Astrocyte of the cerebellum (primary cell): ENCODE measurements around the gene RABAC1.
A peak's percentile ranks its signal among the peaks of the same experiment; 100 is the strongest.

Source experiments
- DNase-seq: peaks from one replicate; pipeline ENCODE4 v3.0.0-alpha.2; 2011; ENCODE audit warnings: low read depth
- H3K4me3 ChIP-seq: 2 replicates; pipeline ENCODE4 v1.5.1; 2011; ENCODE audit warnings: mild to moderate bottlenecking, low read depth, low read length, moderate library complexity
- in situ Hi-C: cut with HindIII; loops from 2 replicates; pipeline ENCODE4 v1.10.0; 2017; ENCODE audit warnings: low sequenced_read_pairs
- TF ChIP-seq, protein P1 (sequence below): IDR thresholded peaks from 2 replicates; pipeline ENCODE4 v1.5.1; 2012; ENCODE audit warnings: low read length, low read depth, moderate library complexity, mild to moderate bottlenecking; ENCODE audit errors: missing control alignments

RABAC1 gene

GRCh38 chr19:41928221-41928683, 30.9 kb downstream of the RABAC1 start, which contains the start of gene ERFL:
Gene ERFL (minus strand): TSS chr19:41928449. CDS start chr19:41912919, 15,530 bp downstream.
- TF ChIP-seq, protein P1, sequence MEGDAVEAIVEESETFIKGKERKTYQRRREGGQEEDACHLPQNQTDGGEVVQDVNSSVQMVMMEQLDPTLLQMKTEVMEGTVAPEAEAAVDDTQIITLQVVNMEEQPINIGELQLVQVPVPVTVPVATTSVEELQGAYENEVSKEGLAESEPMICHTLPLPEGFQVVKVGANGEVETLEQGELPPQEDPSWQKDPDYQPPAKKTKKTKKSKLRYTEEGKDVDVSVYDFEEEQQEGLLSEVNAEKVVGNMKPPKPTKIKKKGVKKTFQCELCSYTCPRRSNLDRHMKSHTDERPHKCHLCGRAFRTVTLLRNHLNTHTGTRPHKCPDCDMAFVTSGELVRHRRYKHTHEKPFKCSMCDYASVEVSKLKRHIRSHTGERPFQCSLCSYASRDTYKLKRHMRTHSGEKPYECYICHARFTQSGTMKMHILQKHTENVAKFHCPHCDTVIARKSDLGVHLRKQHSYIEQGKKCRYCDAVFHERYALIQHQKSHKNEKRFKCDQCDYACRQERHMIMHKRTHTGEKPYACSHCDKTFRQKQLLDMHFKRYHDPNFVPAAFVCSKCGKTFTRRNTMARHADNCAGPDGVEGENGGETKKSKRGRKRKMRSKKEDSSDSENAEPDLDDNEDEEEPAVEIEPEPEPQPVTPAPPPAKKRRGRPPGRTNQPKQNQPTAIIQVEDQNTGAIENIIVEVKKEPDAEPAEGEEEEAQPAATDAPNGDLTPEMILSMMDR: no peak
- H3K4me3 ChIP-seq: peak within 1 kb of the TSS; percentile 30
- no peak for DNase-seq
- in situ Hi-C loops: no loop called here

DNA sequence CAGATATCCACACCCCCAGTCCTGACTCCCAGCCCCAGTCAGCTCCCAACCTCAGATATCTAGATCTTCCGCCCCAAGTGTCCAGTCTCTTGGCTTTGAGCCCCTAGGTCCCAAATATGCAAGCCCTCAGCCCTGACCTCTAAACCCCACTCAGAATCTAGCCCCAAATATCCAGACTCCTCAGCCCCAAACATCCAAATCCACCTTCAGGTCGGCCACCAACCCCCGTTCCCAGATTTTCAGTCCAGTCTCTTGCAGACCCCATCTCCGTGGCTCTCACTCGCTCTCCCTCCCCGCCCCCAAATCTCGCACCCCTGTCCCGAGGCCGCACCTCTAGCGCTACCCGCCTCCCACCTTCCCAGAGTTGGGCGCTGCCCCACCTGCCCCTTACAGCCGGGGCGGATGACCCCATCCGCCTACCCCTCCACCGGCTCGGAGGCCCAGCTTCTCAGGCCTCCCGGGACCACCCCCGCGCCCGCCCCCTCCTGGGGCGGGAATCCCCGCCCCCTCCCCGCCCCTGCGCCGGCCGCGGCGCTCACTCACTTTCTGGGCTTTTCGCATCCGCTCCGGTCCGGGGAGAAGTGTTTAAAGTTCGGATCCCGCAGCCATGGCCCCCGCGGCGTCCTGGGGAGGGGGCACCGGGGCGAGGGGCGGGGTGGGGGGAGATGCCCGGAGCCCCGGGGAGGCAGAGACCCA, 31.5 kb downstream of the RABAC1 start:
- in situ Hi-C loops: no loop called here
- peak overlapping the region; percentile 30 for H3K4me3 ChIP-seq
- no peak for DNase-seq
- TF ChIP-seq, protein P1: no peak

DNA sequence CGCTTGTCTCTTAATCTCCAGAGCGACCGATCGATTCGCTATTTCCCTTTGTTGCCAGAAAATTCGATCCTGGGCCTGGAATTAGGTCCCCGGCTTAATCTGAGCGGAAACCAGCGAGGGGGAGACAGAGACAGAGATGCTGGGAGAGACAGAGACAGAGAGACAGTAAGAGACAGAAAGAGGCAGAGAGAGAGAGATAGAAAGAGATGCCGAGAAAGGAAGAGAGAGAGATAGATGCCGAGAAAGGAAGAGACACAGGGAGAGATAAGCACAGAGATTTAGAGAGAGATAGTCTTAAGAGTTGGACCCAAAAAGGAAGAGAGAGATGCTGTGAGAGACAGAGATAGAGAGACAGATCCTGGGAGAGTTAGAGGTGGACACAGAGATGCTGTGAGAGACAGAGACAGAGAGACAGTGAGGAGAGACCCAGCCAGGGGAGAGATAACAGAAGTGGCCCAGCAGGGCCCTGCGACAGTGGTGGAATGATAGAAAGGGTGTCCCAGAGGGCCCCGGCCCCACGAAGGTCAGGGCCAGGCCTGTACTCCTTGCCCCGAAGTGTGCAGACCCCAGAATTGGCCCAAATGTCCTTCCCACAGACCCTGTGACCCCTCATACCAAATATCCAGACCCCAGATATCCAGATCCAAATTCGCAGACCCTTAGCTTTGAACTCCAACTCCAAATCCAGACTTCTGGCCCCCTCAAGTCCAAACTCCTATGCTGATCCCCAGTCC, 32.2 kb downstream of the RABAC1 start:
- TF ChIP-seq, protein P1: no peak
- DNase-seq: no peak
- in situ Hi-C loops: no loop called here
- H3K4me3 ChIP-seq: no peak overlapping the region

DNA sequence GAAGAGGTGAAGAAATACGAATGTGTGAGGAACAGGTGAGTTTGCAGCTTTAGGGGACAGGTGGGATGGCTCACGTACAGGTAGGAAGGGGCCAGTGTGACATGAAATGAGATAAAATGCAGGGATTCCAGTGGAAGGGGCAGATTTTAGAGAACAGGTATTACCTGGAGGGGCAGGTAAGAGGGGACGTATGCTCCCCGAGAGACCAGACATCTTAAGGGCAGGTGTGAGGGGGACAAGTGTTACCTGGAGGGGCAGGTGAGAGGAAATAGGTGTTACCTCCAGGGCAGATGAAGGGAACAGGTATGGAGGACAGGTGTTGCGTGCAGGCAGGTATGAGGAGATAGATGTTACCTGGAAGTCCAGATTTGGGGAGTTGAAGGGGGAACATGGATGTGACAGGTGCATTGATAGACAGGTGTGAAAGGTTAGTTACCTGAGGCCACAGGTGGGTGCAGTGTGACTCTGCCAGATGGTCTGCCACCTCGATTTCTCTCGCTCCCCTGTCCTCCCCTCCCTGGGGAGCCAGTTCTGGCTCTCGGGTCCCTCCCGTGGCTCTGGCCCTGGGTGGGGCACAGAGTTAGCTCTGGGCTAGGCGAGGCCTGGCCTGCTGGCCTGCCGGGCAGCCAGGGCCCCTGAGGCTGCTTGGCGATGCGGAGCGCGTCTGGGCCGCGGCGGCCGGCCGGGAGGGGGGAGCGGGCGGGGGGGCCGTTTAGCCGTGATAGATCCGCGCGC, 32.9 kb downstream of the RABAC1 start:
- TF ChIP-seq, protein P1: no peak
- in situ Hi-C loops: no loop called here
- DNase-seq: no peak
- H3K4me3 ChIP-seq: no peak overlapping the region

GRCh38 chr19:41925208-41926003, 33.7 kb downstream of the RABAC1 start:
- H3K4me3 ChIP-seq: no peak overlapping the region
- DNase-seq: no peak
- in situ Hi-C loops: no loop called here
- TF ChIP-seq, protein P1: no peak
